ENCODE measurements around the gene CCDC183. TPM values are rescaled to one million over a fixed set of nuclear protein-coding genes. Genes with fewer than 3 reads are reported as not detected.

The CCDC183 gene
- polyA plus RNA-seq, 1 donor (not counting 4 experiments of a cell fraction or from before 2014, with no cell fraction given) = 0.03 TPM

- Histone ChIP-seq H3K4me3 (ENCODE audit: control insufficient read depth in 2 of 3, extremely low read depth in 1 of 3, insufficient read depth in 2 of 3, low read depth in 1 of 3, low read length in 3 of 3) (no peak overlapping the region), H3K4me1 (ENCODE audit: control insufficient read depth, extremely low read depth, insufficient read depth, low read length) (peaks cover 19% of the 10 kb centered on the region), H3K9me1 (ENCODE audit: control insufficient read depth, extremely low read depth, insufficient read depth, low read length) (no peaks in the 10 kb centered on the region), H3K27me3 (ENCODE audit: control insufficient read depth, extremely low read depth, insufficient read depth, low read length) (peaks cover 29% of the 10 kb centered on the region), H3K4me2 (ENCODE audit: control insufficient read depth, extremely low read depth, insufficient read depth, low read depth, low read length) (no peak overlapping the region), H3K9me3 (ENCODE audit: control insufficient read depth, low read depth, low read length) (no peaks in the 10 kb centered on the region), H2AFZ (ENCODE audit: control insufficient read depth, low read length) (no peak overlapping the region), H3K79me2 (ENCODE audit: control insufficient read depth, insufficient read depth, low read length) (no peaks in the 10 kb centered on the region), H4K20me1 (ENCODE audit: control insufficient read depth, extremely low read depth, insufficient read depth, low read length) (peaks cover 4% of the 10 kb centered on the region), H3K36me3 (ENCODE audit: control insufficient read depth in 2 of 2, extremely low read depth in 1 of 2, insufficient read depth in 2 of 2, low read length in 2 of 2) (peaks cover 2 to 3% of the 10 kb centered on the region in 2 experiments), H3K27ac (ENCODE audit: control insufficient read depth, insufficient read depth, low read length) (no peak overlapping the region), H3K9ac (ENCODE audit: control insufficient read depth, extremely low read depth, insufficient read depth, low read length) (no peak overlapping the region)
- dilution Hi-C loops (cut with MboI; ENCODE audit: extremely low pct_ligation_motif_present, low sequenced_read_pairs) = no loop called here
- DNase-seq (ENCODE audit: low read depth, low spot score) (no peak), FAIRE-seq (no peak)
- no peak for TF ChIP-seq EZH2 (IDR thresholded peaks at IDR 0.05; ENCODE audit: low read length)
- no peak for TF ChIP-seq CTCF (optimal IDR thresholded peaks at IDR 0.05 in 1 of 3, IDR thresholded peaks at IDR 0.05 in 1 of 3, conservative IDR thresholded peaks at IDR 0.05 in 1 of 3; ENCODE audit: extremely low read depth in 1 of 3, insufficient read depth in 2 of 3, low read length in 3 of 3)
Measured at GRCh38 chr9:136798708-136799078, 2.6 kb downstream of the CCDC183 start.

GRCh38 chr9:136799079-136799853, 3.1 kb downstream of the CCDC183 start:
- no peak overlapping the region for H3K9ac ChIP-seq (ENCODE audit: control insufficient read depth, extremely low read depth, insufficient read depth, low read length)
- dilution Hi-C loops (cut with MboI; ENCODE audit: extremely low pct_ligation_motif_present, low sequenced_read_pairs) = no loop called here
- peaks cover 19% of the 10 kb centered on the region for H3K4me1 ChIP-seq (ENCODE audit: control insufficient read depth, extremely low read depth, insufficient read depth, low read length)
- H3K79me2 ChIP-seq (ENCODE audit: control insufficient read depth, insufficient read depth, low read length) = no peaks in the 10 kb centered on the region
- H3K4me2 ChIP-seq (ENCODE audit: control insufficient read depth, extremely low read depth, insufficient read depth, low read depth, low read length) = peak overlapping the region; percentile 66
- no peak for TF ChIP-seq EZH2 (IDR thresholded peaks at IDR 0.05; ENCODE audit: low read length)
- no peak for TF ChIP-seq CTCF (optimal IDR thresholded peaks at IDR 0.05 in 1 of 3, IDR thresholded peaks at IDR 0.05 in 1 of 3, conservative IDR thresholded peaks at IDR 0.05 in 1 of 3; ENCODE audit: extremely low read depth in 1 of 3, insufficient read depth in 2 of 3, low read length in 3 of 3)
- DNase-seq (ENCODE audit: low read depth, low spot score) (no peak), FAIRE-seq (no peak)
- no peak overlapping the region for H2AFZ ChIP-seq (ENCODE audit: control insufficient read depth, low read length)
- peaks cover 4% of the 10 kb centered on the region for H4K20me1 ChIP-seq (ENCODE audit: control insufficient read depth, extremely low read depth, insufficient read depth, low read length)
- H3K9me1 ChIP-seq (ENCODE audit: control insufficient read depth, extremely low read depth, insufficient read depth, low read length) = no peaks in the 10 kb centered on the region
- peak overlapping the region; percentile 7 to 32 (median 27) for H3K4me3 ChIP-seq (ENCODE audit: control insufficient read depth in 2 of 3, extremely low read depth in 1 of 3, insufficient read depth in 2 of 3, low read depth in 1 of 3, low read length in 3 of 3)
- peaks cover 29% of the 10 kb centered on the region for H3K27me3 ChIP-seq (ENCODE audit: control insufficient read depth, extremely low read depth, insufficient read depth, low read length)
- no peak overlapping the region for H3K27ac ChIP-seq (ENCODE audit: control insufficient read depth, insufficient read depth, low read length)
- peaks cover 0 to 2% of the 10 kb centered on the region in 2 experiments for H3K36me3 ChIP-seq (ENCODE audit: control insufficient read depth in 2 of 2, extremely low read depth in 1 of 2, insufficient read depth in 2 of 2, low read length in 2 of 2)
- H3K9me3 ChIP-seq (ENCODE audit: control insufficient read depth, low read depth, low read length) = no peaks in the 10 kb centered on the region
